Activated naive CD4-positive, alpha-beta T cell treated with anti-CD3 and anti-CD28 coated beads, Interleukin-2, amount 10 ng/mL, durations not matched to agents 7 days and 5 days (primary cell): ENCODE results near the gene PRF1.

Experiments
- CTCF ChIA-PET: fragments of 350-600 bp; sonication (Branson Sonifier 250); formaldehyde crosslinking; loops from one replicate; lab custom pipeline; 2021; ENCODE audit warnings: antibody characterized with exemption; lab: Charles Lee
- DNase-seq: peaks from one replicate; pipeline ENCODE4 v3.0.0-alpha.2; 2020
- H3K27ac Mint-ChIP-seq: one replicate; pipeline ENCODE4 v1.8.0; 2021; ENCODE audit warnings: mild to moderate bottlenecking, moderate library complexity, mixed read lengths
- H3K27me3 Mint-ChIP-seq: one replicate; pipeline ENCODE4 v1.8.0; 2021; ENCODE audit warnings: mild to moderate bottlenecking, mixed read lengths
- H3K36me3 Mint-ChIP-seq: one replicate; pipeline ENCODE4 v1.8.0; 2021; ENCODE audit warnings: mixed read lengths
- H3K4me1 Mint-ChIP-seq: one replicate; pipeline ENCODE4 v1.8.0; 2021; ENCODE audit warnings: mixed read lengths
- H3K4me3 Mint-ChIP-seq: one replicate; pipeline ENCODE4 v1.8.0; 2021; ENCODE audit warnings: mild to moderate bottlenecking, moderate library complexity, mixed read lengths
- H3K9me3 Mint-ChIP-seq: one replicate; pipeline ENCODE4 v1.8.0; 2021; ENCODE audit warnings: mixed read lengths

Gene PRF1

DNA sequence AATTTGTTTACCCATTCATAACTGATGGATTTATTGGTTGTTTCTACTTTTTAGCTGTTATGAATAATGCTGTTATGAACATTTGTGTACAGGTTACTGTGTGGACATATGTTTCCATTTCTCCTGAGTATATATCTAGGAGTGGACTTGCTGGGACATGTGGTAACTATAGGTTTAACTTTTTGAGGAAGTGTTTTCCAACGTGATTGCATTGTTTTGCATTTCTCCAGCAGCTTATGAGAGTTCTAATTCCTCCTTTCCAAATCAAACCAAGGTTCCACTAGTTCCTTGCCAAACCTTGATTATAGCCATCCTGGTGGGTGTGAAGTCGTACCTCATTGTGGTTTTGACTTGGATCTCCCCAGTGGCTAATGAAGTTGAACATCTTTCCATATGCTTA is 2.6 kb upstream of the PRF1 start:
- DNase-seq: no peak
- Mint-ChIP-seq H3K4me1 (peaks cover 40% of the 10 kb centered on the region), H3K36me3 (peaks cover 3% of the 10 kb centered on the region), H3K27ac (no peak overlapping the region), H3K27me3 (peaks cover 6% of the 10 kb centered on the region), H3K4me3 (no peak overlapping the region), H3K9me3 (no peaks in the 10 kb centered on the region)
- CTCF ChIA-PET: no interaction called here

DNA sequence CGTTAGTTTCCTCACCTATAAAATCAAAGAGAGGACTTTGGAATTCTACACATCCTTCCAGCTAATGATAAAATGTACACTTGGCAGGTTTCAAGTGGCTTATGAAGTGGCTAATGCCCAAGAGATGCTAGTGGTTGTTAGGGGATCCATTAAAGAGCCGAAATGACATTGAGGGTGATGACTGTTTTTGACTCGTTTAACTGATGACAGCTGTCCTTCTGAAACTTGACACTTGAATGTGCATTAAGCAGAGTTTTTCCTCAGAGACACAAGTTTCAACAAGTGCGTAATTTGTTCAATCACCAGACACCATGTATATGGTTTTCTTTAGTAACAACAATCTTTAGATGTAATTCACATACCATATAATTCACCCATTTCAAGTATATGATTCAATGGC is 1.6 kb upstream of the PRF1 start:
- Mint-ChIP-seq H3K4me1 (peaks cover 40% of the 10 kb centered on the region), H3K4me3 (no peak overlapping the region), H3K27ac (no peak overlapping the region), H3K9me3 (no peaks in the 10 kb centered on the region), H3K27me3 (peaks cover 6% of the 10 kb centered on the region), H3K36me3 (peaks cover 8% of the 10 kb centered on the region)
- CTCF ChIA-PET: interaction anchor here (1.0 to 1.2 kb wide), 2 partner anchors 15 to 45 kb away, joined by 3 read pairs; no protein-coding TSS in a partner anchor
- DNase-seq: no peak

DNA sequence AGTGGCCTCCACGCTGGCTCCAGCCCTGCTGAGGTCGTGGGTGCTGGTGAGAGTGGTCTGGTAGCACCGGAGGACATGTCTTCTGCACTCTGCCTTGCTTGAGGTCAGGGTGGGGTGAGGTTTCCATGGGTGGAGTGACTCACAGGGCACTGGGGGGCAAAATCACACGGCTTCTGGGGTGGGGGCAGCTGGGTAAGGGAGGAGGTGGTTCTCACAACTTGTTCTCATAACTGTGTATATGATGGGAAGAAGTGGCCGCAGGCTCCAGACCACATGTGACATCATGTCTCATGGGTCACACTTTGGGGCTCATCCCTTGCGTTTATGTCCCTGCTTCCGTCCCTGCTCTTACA is 884 bp upstream of the PRF1 start:
- DNase-seq: no peak
- H3K4me1 Mint-ChIP-seq: peaks cover 42% of the 10 kb centered on the region
- peak overlapping the region; percentile 91 for H3K27ac Mint-ChIP-seq

DNA sequence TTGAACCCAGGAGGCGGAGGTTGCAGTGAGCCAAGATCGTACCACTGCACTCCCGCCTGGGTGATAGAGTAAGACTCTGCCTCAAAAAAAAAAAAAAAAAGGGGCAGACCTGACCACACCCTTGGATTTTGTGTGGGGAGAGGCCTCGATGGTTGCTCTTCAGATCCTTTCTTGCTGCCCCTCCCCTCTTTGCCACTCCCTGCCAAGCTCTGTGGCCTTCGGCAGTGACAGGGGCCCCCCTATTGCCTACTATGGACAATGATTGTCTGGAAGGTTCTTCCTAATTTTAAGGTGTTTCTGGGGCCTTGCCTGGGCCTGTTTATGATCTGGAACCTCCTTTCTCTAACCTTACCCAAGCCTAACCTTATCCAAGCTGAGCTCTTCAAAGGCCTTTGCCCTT is 795 bp downstream of the PRF1 start:
- Mint-ChIP-seq H3K27ac (peak overlapping the region; percentile 91), H3K4me3 (peak overlapping the region; percentile 91), H3K36me3 (peaks cover 25% of the 10 kb centered on the region), H3K9me3 (no peaks in the 10 kb centered on the region), H3K27me3 (peaks cover 6% of the 10 kb centered on the region), H3K4me1 (peaks cover 36% of the 10 kb centered on the region)
- CTCF ChIA-PET: interaction anchor here (1.3 to 1.6 kb wide), 2 partner anchors 52 to 155 kb away, joined by 3 read pairs; no protein-coding TSS in a partner anchor
- DNase-seq: peak; percentile 31

More for the DNA sequence above, 884 bp upstream of the PRF1 start:
- peaks cover 6% of the 10 kb centered on the region for H3K27me3 Mint-ChIP-seq
- peaks cover 12% of the 10 kb centered on the region for H3K36me3 Mint-ChIP-seq
- CTCF ChIA-PET: interaction anchor here (1.2 kb wide), 1 partner anchor 44 kb away, joined by 3 read pairs; no protein-coding TSS in a partner anchor
- no peaks in the 10 kb centered on the region for H3K9me3 Mint-ChIP-seq
- peak overlapping the region; percentile 91 for H3K4me3 Mint-ChIP-seq

DNA sequence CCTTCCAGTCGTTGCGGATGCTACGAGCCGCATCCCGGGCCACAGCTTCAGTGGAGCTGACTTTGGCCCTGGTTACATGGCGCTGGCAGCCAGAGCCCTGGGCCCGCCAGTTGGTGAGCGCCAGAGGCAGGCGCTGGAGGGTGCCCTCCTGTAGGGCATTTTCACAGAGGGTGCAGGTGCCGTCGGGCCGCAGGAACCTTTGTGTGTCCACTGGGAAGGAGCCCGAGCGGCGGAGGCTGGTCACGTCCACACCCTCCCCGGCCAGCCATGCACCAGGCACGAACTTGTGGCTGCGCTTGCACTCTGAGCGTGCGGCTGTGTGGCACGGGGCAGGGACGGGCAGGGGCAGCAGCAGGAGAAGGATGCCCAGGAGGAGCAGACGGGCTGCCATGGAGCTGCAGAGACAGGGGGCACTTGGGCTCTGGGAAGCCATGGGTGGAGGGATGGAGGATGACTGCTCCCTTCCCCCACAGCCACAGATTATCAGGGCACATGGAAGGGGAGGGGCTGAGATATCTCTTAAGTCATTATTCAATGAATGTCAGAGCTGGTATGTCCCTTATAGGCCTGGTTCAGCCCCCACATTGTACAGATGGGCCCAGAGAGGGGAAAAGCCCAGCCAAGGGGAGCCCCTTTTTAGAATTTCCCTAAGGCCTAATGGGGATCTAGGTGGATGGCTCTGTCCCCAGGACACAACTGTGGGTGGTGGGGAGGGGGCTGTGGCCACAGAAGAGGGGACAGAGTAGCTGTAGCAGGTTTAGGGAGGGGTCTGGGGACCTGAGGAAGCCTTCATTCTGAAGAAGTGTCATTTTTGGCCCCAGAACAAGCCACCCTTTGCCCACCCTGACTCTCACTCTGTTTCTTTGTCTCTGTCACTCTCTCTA is 1.8 kb downstream of the PRF1 start:
- no peak for DNase-seq
- Mint-ChIP-seq H3K9me3 (no peaks in the 10 kb centered on the region), H3K36me3 (peaks cover 29% of the 10 kb centered on the region), H3K27me3 (peaks cover 1% of the 10 kb centered on the region), H3K4me3 (peak overlapping the region; percentile 91), H3K27ac (no peak overlapping the region), H3K4me1 (peaks cover 36% of the 10 kb centered on the region)
- CTCF ChIA-PET: no interaction called here

DNA sequence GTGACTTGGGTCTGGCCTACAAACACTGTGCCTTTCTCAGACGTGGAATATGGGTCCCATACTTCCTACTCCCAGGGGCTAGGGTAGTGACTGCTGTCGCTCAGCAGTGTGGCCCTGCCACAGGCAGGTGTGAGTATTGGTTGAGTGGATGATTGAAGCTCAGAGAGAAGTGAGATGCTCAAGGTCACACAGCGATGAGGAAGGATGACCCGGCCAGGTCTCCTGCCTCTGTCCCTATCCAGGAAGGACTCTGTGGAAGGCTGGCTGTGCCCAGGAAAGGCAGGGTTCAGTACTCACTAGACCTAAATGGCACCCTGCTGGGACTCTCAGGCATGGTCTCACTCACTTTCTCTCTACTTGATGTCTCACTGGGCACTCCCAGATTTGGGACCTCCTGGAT is 2.8 kb downstream of the PRF1 start:
- Mint-ChIP-seq H3K4me3 (no peak overlapping the region), H3K27ac (peak overlapping the region; percentile 37), H3K27me3 (peaks cover 3% of the 10 kb centered on the region), H3K4me1 (peaks cover 41% of the 10 kb centered on the region), H3K9me3 (no peaks in the 10 kb centered on the region), H3K36me3 (peaks cover 29% of the 10 kb centered on the region)
- DNase-seq: no peak
- CTCF ChIA-PET: no interaction called here

DNA sequence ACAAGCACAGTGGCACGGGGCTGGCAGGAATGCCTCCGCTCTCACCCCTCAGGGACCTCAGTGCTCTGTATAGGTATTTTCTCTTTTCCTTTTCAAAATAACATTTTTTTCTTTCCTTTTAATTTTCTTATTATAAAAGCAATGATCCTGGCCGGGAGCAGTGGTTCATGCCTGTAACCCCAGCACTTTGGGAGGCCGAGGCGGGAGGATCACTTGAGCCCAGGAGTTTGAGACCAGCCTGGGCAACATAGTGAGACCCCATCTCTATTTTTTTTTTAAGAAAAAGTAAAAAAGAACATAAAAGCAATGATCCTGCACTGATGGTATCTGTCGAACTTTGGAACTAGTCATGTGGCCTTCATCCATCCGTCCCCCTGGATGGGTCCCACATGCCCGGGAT is 3.2 kb downstream of the PRF1 start:
- Mint-ChIP-seq H3K4me3 (no peak overlapping the region), H3K4me1 (peaks cover 43% of the 10 kb centered on the region), H3K36me3 (peaks cover 29% of the 10 kb centered on the region), H3K27ac (peak overlapping the region; percentile 37), H3K9me3 (no peaks in the 10 kb centered on the region), H3K27me3 (peaks cover 8% of the 10 kb centered on the region)
- CTCF ChIA-PET: no interaction called here
- no peak for DNase-seq

DNA sequence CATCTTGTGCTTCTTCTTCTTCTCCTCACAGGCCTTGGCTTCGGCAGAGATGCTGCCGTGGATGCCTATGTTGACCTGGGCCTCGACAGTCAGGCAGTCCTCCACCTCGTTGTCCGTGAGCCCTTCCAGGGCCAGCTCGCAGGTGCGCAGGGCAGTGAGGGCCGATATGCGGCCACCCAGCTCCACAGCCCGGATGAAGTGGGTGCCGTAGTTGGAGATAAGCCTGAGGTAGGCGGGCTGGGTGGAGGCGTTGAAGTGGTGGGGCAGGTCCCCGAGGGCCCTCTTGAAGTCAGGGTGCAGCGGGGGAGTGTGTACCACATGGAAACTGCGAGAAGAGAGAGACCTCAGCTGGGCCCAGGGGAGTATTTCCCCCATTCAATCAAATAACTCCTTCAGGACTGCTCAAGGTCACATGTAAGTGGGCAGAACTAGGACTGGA is 3.7 kb downstream of the PRF1 start:
- DNase-seq: no peak
- CTCF ChIA-PET: no interaction called here
- peaks cover 12% of the 10 kb centered on the region for H3K27me3 Mint-ChIP-seq
- H3K36me3 Mint-ChIP-seq: peaks cover 29% of the 10 kb centered on the region
- no peak overlapping the region for H3K4me3 Mint-ChIP-seq
- H3K27ac Mint-ChIP-seq: no peak overlapping the region
- peaks cover 40% of the 10 kb centered on the region for H3K4me1 Mint-ChIP-seq
- H3K9me3 Mint-ChIP-seq: no peaks in the 10 kb centered on the region

DNA sequence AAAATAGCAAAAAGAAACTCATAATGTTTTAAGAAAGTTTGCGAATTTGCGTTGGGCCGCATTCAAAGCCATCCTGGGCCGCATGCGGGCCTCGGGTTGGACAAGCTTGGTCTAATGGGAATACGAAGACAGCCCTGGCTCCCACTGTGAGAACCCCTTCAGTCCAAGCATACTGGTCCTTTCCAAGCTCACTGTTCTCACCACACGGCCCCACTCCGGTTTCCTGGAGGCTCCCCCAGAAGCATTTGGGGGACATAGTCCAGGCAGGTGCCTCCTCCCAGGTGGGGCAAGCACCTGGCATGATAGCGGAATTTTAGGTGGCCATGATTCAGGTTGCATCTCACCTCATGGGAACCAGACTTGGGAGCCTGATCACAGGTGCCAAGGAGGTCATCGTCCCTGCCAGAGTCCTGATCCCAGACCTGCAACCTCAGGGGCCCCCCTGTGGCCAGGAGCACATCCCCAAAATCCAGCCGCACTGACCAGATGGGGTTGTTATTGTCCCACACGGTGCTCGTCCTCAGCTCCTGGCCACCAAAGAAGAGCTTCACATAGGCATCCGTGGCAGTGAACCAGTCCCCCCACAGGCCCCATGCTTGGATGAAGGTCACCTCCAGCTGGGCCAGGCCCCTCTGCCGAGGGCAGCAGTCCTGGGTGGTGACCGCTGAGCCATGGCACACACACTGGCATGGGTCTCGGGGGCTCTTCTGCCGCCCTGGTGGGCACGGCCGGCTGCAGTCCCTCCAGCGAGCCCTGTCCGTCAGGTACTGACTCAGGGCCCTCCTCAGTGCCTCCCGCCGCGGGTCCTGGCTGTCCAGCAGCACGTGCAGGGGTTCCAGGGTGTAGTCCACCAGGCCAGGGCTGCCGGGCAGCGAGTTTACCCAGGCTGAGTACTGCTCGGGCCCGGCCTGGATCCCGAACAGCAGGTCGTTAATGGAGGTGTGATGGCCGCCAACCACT is 4.4 kb downstream of the PRF1 start:
- Mint-ChIP-seq H3K27me3 (peaks cover 18% of the 10 kb centered on the region), H3K27ac (no peak overlapping the region), H3K4me3 (no peak overlapping the region), H3K9me3 (no peaks in the 10 kb centered on the region), H3K4me1 (peaks cover 32% of the 10 kb centered on the region), H3K36me3 (peaks cover 29% of the 10 kb centered on the region)
- CTCF ChIA-PET: no interaction called here
- DNase-seq: no peak

DNA sequence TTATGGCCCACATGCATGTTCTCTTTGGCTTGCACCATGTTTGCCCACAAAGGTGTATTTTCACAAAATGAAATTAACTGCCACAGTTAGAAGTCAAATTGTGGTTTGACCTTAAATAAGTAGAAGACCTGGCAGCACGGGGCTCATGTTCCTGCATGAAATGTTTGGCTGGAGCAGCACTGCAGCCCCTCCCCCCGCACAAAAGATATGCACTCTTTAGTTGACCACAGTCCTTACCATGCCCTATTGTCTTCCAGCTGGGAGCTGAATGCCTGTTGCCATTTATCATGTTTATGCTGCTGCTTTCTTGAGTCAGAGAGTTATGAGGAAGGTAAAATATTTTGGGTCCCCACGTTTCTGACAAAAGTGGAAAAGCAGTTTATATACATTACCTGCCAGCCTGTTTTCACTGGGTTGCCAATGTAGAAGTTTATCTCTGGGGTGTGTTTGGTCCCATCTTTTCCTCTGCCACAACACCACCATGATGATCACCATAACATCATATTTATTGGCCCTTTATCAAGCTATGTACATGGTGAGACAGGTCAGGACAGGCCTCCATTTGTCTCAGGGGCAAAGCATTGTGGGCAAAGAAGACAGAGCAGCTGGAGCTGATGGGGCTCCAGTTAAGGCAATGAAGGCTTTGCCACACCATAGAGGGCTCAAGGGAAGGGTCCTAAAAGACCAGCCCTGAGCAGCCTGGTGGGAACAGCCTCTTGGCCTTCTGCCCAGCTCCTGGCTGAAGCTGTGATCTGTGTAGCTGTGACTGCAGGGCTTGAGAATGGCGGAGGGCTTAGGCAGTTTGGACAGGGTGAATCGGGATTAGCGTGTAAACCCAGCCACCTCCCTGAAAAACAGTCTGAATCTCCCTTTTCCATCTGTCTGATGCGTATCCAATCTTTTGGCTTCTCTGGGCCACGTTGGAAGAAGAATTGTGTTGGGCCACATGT is 5.4 kb downstream of the PRF1 start:
- Mint-ChIP-seq H3K27ac (no peak overlapping the region), H3K4me1 (peaks cover 24% of the 10 kb centered on the region), H3K27me3 (peaks cover 28% of the 10 kb centered on the region), H3K9me3 (no peaks in the 10 kb centered on the region), H3K4me3 (no peak overlapping the region), H3K36me3 (peaks cover 28% of the 10 kb centered on the region)
- CTCF ChIA-PET: no interaction called here
- no peak for DNase-seq

DNA sequence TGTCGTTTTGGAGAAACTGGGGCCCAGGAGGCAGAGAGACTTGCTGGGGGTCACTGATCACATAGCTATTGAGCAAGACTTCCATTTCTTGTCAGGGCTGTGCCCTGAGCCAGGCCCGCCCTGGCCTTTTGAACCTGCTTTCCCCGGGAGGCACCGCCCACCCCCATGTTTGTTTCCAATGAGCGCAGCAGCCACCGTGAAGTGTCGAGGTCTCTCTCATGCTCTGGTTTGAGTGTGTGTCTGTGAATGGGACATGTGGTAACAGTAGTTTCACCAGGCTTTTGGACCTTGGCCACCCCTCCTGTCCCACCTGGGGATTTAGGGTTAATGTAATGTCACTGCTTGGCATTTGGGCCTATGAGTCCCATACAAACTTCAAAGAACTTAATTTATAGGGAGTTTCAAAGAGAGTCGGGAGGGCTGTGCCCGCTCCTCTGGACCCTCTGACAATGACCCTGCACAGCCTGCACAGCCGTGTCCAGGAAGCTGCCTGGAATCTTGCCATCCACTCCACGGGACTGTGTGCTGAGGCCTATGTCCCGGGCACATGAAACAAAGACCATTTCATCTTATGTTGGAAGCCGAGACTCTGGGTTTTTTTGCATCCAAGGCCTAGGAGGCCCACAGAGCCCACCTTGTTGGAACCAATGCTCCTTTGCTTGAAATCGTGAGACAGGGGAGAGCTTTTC is 6.3 kb downstream of the PRF1 start:
- H3K4me3 Mint-ChIP-seq: no peak overlapping the region
- no peak overlapping the region for H3K27ac Mint-ChIP-seq
- H3K36me3 Mint-ChIP-seq: peaks cover 26% of the 10 kb centered on the region
- CTCF ChIA-PET: no interaction called here
- no peaks in the 10 kb centered on the region for H3K9me3 Mint-ChIP-seq
- peaks cover 31% of the 10 kb centered on the region for H3K27me3 Mint-ChIP-seq
- DNase-seq: no peak
- peaks cover 17% of the 10 kb centered on the region for H3K4me1 Mint-ChIP-seq

DNA sequence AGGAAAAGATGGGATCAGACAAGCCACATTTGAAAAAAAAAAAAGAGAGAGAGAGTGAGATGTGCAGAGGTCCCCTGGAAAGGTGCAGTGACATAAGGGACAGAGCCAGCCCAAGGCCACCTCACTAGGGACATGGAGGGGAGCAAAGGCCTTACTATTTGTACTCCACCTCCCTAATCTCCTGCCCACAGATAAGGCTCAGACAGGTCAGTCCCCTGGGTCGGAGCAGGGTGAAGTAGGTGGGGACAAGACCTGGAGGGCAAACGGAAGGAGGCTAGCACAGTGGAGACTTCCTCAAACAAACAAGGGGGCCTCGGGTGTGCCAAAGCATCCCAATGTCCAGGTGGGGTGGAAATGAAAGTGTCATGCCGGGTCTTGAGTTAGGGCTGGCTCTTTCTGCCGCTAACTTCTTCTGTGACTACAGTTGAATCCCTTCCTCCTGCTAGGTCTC is 7.0 kb downstream of the PRF1 start:
- Mint-ChIP-seq H3K36me3 (peaks cover 26% of the 10 kb centered on the region), H3K4me1 (peaks cover 13% of the 10 kb centered on the region), H3K27ac (no peak overlapping the region), H3K27me3 (peaks cover 38% of the 10 kb centered on the region), H3K9me3 (no peaks in the 10 kb centered on the region), H3K4me3 (no peak overlapping the region)
- no peak for DNase-seq
- CTCF ChIA-PET: interaction anchor here (1.4 kb wide), 1 partner anchor 37 kb away, joined by 5 read pairs; no protein-coding TSS in a partner anchor

DNA sequence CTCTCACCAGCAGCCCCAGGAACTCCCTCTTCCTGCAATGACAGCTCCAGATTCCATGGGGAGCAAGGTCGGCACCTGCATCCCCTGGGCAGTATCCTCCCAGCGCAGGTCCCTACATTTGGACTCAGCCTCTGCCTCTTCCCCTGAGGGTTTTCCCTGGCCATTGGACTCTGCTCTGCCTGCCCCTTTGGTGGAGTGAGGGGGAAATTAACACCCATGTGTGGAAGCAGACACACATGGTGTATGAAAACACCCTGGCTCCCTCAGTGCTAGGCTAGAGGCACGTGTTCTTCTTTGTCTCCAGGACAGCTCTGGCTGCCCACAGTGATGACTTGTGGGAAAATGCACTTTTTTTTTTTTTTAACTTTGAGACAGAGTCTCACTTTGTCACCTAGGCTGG is 8.4 kb downstream of the PRF1 start:
- H3K27me3 Mint-ChIP-seq: peaks cover 52% of the 10 kb centered on the region
- CTCF ChIA-PET: interaction anchor here (0.7 to 1.4 kb wide), 2 partner anchors 33 to 35 kb away, joined by 3 to 5 read pairs (median 3); no protein-coding TSS in a partner anchor
- H3K36me3 Mint-ChIP-seq: peaks cover 21% of the 10 kb centered on the region
- H3K4me1 Mint-ChIP-seq: peaks cover 11% of the 10 kb centered on the region
- no peak for DNase-seq
- no peak overlapping the region for H3K4me3 Mint-ChIP-seq
- no peaks in the 10 kb centered on the region for H3K9me3 Mint-ChIP-seq
- H3K27ac Mint-ChIP-seq: no peak overlapping the region
